Neural progenitor cell (in vitro differentiated cells): Measurements from ENCODE around the gene CARMIL1. TPM values are rescaled to one million over a fixed set of nuclear protein-coding genes. Genes with fewer than 3 reads are reported as not detected.

ENCODE experiments used
- DNase-seq: peaks from one replicate; pipeline ENCODE4 v3.0.0-alpha.2; 2016; ENCODE audit warnings: low spot score
- H2AFZ ChIP-seq: fragments of 200-600 bp; sonication (generic); replicated peaks from 2 replicates; pipeline ENCODE4 v1.6.1; 2016; ENCODE audit warnings: antibody characterized with exemption
- H3F3A ChIP-seq: fragments of 200-600 bp; sonication (generic); 2 replicates; pipeline ENCODE4 v1.6.1; 2016; ENCODE audit warnings: antibody characterized with exemption, low read depth
- H3K27ac ChIP-seq: fragments of 200-600 bp; sonication (generic); 2 replicates; pipeline ENCODE4 v1.5.1; 2016; ENCODE audit warnings: mild to moderate bottlenecking
- H3K27me3 ChIP-seq: fragments of 200-600 bp; sonication (generic); 2 replicates; pipeline ENCODE4 v1.6.1; 2016; ENCODE audit warnings: mild to moderate bottlenecking, moderate library complexity
- H3K36me3 ChIP-seq: fragments of 200-600 bp; sonication (generic); 2 replicates; pipeline ENCODE4 v1.5.1; 2016
- H3K4me1 ChIP-seq: fragments of 200-600 bp; sonication (generic); 2 replicates; pipeline ENCODE4 v1.6.1; 2016; ENCODE audit warnings: mixed run types
- H3K4me2 ChIP-seq: fragments of 200-600 bp; sonication (generic); 2 replicates; pipeline ENCODE4 v1.6.1; 2016
- H3K4me3 ChIP-seq: fragments of 200-600 bp; sonication (generic); 2 replicates; pipeline ENCODE4 v1.5.1; 2016
- H3K79me2 ChIP-seq: fragments of 200-600 bp; sonication (generic); 2 replicates; pipeline ENCODE4 v1.6.1; 2016; ENCODE audit warnings: low read depth
- H3K9ac ChIP-seq: fragments of 200-600 bp; sonication (generic); 2 replicates; pipeline ENCODE4 v1.6.1; 2016
- H3K9me3 ChIP-seq: fragments of 200-600 bp; sonication (generic); 2 replicates; pipeline ENCODE4 v1.5.1; 2016; ENCODE audit warnings: low read depth
- H4K20me1 ChIP-seq: fragments of 200-600 bp; sonication (generic); 2 replicates; pipeline ENCODE4 v1.6.1; 2016; ENCODE audit warnings: low read depth
- H3K27ac Mint-ChIP-seq: 3 replicates; pipeline ENCODE4 v1.8.0; 2021; ENCODE audit warnings: mixed read lengths
- H3K27me3 Mint-ChIP-seq: 2 replicates; pipeline ENCODE4 v1.8.0; 2022; ENCODE audit warnings: low read depth, mild to moderate bottlenecking, inconsistent platforms, moderate library complexity, mixed read lengths; ENCODE audit not compliant: insufficient read depth
- H3K36me3 Mint-ChIP-seq: 3 replicates; pipeline ENCODE4 v1.8.0; 2021; ENCODE audit warnings: mixed read lengths
- H3K4me1 Mint-ChIP-seq: 3 replicates; pipeline ENCODE4 v1.8.0; 2021; ENCODE audit warnings: mixed read lengths
- H3K4me3 Mint-ChIP-seq: 3 replicates; pipeline ENCODE4 v1.8.0; 2021; ENCODE audit warnings: mild to moderate bottlenecking, moderate library complexity, mixed read lengths
- H3K9me3 Mint-ChIP-seq: 3 replicates; pipeline ENCODE4 v1.8.0; 2020; ENCODE audit warnings: mixed read lengths
- EZH2 ChIP-seq: fragments of 200-600 bp; sonication (generic); IDR thresholded peaks from 2 replicates; pipeline ENCODE4 v1.6.1; 2017; ENCODE audit warnings: antibody characterized with exemption, mild to moderate bottlenecking, moderate library complexity
- EZH2phosphoT487 ChIP-seq: fragments of 200-600 bp; sonication (generic); IDR thresholded peaks from 2 replicates; pipeline ENCODE4 v1.6.1; 2017; ENCODE audit warnings: antibody characterized with exemption
- total RNA-seq: library from RNA; depleted of rRNA; stranded (reverse); fragments of >200 nt; gene quantifications from 2 replicates; pipeline ENCODE4 v1.2.3, GENCODE V29; 2015; ENCODE audit warnings: low replicate concordance
- TF ChIP-seq, protein P1 (sequence below): fragments of 200-600 bp; sonication (generic); IDR thresholded peaks from 2 replicates; pipeline ENCODE4 v1.5.1; 2017; ENCODE audit warnings: antibody characterized with exemption, mild to moderate bottlenecking

CARMIL1 gene
- total RNA-seq, 1 donor from 2014 or later = 13.3 TPM

DNA sequence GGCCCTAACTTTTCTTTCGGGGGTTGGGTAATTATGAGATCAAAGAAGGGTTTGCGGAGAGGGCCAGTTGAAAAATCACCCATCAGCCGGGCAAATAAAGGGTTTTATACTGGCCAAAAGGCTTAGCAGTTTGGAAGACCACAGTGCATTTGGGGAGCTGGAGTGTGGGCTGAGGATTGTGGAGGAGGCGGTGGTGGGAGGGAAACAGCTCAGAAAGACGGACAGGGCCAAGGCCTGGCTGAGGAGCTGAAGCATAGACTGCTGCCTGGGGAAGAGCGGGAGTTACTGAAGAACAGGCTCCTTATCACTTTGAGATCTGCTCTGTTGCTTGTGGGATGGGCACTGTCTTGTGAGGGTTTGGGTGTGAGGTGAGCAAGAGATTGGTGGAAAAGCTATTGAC, 144.2 kb downstream of the CARMIL1 start:
- H3K4me1 Mint-ChIP-seq = peaks cover 5% of the 10 kb centered on the region
- no peak for DNase-seq
- Histone ChIP-seq H4K20me1 (no peaks in the 10 kb centered on the region), H3K79me2 (no peaks in the 10 kb centered on the region), H3K4me3 (no peak overlapping the region), H3K27me3 (no peaks in the 10 kb centered on the region), H3K9me3 (no peaks in the 10 kb centered on the region), H3K9ac (no peak overlapping the region), H3F3A (no peaks in the 10 kb centered on the region), H3K27ac (no peak overlapping the region), H3K4me2 (no peak overlapping the region), H3K4me1 (peaks cover 5% of the 10 kb centered on the region), H2AFZ (no peak overlapping the region), H3K36me3 (no peaks in the 10 kb centered on the region)
- no peaks in the 10 kb centered on the region for H3K27me3 Mint-ChIP-seq
- TF ChIP-seq, protein P1, sequence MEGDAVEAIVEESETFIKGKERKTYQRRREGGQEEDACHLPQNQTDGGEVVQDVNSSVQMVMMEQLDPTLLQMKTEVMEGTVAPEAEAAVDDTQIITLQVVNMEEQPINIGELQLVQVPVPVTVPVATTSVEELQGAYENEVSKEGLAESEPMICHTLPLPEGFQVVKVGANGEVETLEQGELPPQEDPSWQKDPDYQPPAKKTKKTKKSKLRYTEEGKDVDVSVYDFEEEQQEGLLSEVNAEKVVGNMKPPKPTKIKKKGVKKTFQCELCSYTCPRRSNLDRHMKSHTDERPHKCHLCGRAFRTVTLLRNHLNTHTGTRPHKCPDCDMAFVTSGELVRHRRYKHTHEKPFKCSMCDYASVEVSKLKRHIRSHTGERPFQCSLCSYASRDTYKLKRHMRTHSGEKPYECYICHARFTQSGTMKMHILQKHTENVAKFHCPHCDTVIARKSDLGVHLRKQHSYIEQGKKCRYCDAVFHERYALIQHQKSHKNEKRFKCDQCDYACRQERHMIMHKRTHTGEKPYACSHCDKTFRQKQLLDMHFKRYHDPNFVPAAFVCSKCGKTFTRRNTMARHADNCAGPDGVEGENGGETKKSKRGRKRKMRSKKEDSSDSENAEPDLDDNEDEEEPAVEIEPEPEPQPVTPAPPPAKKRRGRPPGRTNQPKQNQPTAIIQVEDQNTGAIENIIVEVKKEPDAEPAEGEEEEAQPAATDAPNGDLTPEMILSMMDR = no peak
- no peak for TF ChIP-seq EZH2
- TF ChIP-seq EZH2phosphoT487 = no peak
- H3K27ac Mint-ChIP-seq = peak overlapping the region; percentile 1
- H3K36me3 Mint-ChIP-seq = peaks cover 7% of the 10 kb centered on the region
- no peak overlapping the region for H3K4me3 Mint-ChIP-seq
- peaks cover 10% of the 10 kb centered on the region for H3K9me3 Mint-ChIP-seq

DNA sequence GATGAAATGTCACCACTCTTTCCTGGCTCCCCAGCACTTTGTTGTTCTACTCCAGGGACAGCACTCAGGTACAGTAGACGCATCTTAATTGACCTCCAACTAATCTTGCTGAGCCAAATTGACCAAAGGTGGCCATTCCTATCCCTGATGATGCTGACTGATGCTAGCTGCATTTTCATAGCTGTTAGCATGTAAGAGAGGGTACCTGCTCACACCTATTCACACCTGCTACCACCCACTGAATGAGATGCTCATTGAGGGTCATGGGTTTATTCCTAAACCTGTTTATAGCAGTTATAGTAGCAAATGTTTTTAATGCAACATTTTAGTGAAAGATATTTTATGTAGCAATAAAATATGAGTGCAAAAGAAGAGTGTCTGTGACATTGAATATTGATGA, 145.1 kb downstream of the CARMIL1 start:
- no peak overlapping the region for H3K9ac ChIP-seq
- Mint-ChIP-seq H3K4me3 (no peak overlapping the region), H3K36me3 (peaks cover 7% of the 10 kb centered on the region), H3K4me1 (peaks cover 5% of the 10 kb centered on the region), H3K9me3 (peaks cover 8% of the 10 kb centered on the region), H3K27ac (no peak overlapping the region), H3K27me3 (no peaks in the 10 kb centered on the region)
- no peaks in the 10 kb centered on the region for H3K36me3 ChIP-seq
- no peak overlapping the region for H2AFZ ChIP-seq
- H3K9me3 ChIP-seq = no peaks in the 10 kb centered on the region
- no peaks in the 10 kb centered on the region for H3K27me3 ChIP-seq
- no peak overlapping the region for H3K4me3 ChIP-seq
- no peak for TF ChIP-seq EZH2
- no peak for TF ChIP-seq EZH2phosphoT487
- TF ChIP-seq, protein P1 = no peak
- no peak overlapping the region for H3K4me2 ChIP-seq
- no peaks in the 10 kb centered on the region for H3F3A ChIP-seq
- H3K79me2 ChIP-seq = no peaks in the 10 kb centered on the region
- peaks cover 5% of the 10 kb centered on the region for H3K4me1 ChIP-seq
- no peak overlapping the region for H3K27ac ChIP-seq
- H4K20me1 ChIP-seq = no peaks in the 10 kb centered on the region
- DNase-seq = no peak

GRCh38 chr6:25427549-25427948, 148.4 kb downstream of the CARMIL1 start:
- H3K4me1 Mint-ChIP-seq = peaks cover 7% of the 10 kb centered on the region
- peaks cover 2% of the 10 kb centered on the region for H3K9me3 Mint-ChIP-seq
- Histone ChIP-seq H3K79me2 (no peaks in the 10 kb centered on the region), H3K4me1 (peaks cover 5% of the 10 kb centered on the region), H3K4me2 (no peak overlapping the region), H3K27ac (no peak overlapping the region), H3K4me3 (no peak overlapping the region), H3F3A (no peaks in the 10 kb centered on the region), H3K36me3 (no peaks in the 10 kb centered on the region), H3K9me3 (no peaks in the 10 kb centered on the region), H2AFZ (no peak overlapping the region), H4K20me1 (no peaks in the 10 kb centered on the region), H3K27me3 (no peaks in the 10 kb centered on the region), H3K9ac (no peak overlapping the region)
- no peak overlapping the region for H3K4me3 Mint-ChIP-seq
- TF ChIP-seq, protein P1 = no peak
- TF ChIP-seq EZH2phosphoT487 = no peak
- TF ChIP-seq EZH2 = no peak
- no peak overlapping the region for H3K27ac Mint-ChIP-seq
- H3K27me3 Mint-ChIP-seq = no peaks in the 10 kb centered on the region
- no peaks in the 10 kb centered on the region for H3K36me3 Mint-ChIP-seq
- DNase-seq = no peak
